ENCODE results near the gene RIOK3. TPM values are rescaled to one million over a fixed set of nuclear protein-coding genes. Genes with fewer than 3 reads are reported as not detected.
"Not testable (repeated sequence)": the region's sequence is repeated elsewhere in the genome, so short reads cannot be mapped to it uniquely, and the experiment has no call there.

Gene RIOK3
- total RNA-seq, 1 experiment from 2014 or later, result 25.6 TPM

DNA sequence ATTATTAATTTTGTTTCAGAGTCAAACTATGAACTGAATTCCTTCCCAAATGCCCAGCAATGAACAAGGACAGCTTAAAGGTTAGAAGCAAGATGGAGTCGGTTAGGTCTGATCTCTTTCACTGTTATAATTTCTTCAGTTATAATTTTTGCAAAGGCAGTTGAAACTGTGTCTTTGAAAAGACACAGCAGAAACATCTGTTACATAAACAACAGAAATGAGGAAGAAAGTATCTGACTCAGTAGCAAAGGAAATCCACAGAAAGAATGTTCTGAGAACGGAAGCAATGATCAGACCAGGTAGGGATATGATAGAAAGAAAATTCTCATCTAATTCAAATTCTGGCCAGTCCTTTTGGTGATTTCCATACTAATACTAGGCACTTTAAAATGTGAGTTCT is 45.0 kb downstream of the RIOK3 start:
- DNase-seq (ENCODE audit: low spot score), result no peak

- peak; percentile 75 for DNase-seq (ENCODE audit: low spot score)
Measured at GRCh38 chr18:23498877-23499276, 45.8 kb downstream of the RIOK3 start.

DNA sequence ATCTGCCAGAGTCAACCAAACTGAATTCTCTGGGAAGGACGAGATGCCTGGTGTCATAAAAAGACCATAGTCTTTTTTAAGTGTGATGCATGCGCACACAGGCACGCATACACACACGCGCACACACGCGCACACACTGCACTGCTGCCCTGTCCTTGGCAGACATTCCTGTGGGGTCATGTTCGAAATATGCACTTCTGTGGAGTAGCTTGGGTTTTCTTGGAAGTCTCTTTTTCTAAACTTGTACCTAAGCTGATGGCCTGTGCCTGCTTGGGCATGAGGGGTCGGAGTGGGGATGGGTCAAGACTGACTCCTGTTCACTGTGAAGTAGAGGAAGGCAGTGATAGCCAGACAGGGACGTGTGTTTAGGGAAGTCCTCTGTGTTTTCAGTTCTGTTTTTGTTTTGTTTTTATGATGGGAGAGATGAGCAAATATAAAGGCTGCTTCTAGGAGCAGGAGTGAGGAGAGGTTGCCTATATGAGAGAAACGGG is 46.2 kb downstream of the RIOK3 start:
- no peak for DNase-seq (ENCODE audit: low spot score)

DNA sequence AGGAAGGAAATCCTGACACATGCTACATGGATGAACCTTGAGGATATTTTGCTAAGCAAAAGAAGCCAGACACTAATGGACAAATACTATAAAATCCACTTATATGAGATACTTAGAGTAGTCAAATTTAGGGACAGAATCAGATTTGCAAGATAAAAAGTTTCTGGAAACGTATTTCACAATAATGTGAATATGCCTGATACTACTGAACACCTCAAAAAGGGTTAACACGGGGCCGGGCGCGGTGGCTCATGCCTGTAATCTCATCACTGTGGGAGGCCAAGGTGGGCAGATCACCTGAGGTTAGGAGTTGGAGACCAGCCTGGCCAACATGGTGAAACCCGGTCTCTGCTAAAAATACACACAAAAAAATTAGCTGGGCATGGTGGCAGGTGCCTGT is 48.5 kb downstream of the RIOK3 start:
- DNase-seq (ENCODE audit: low spot score), result no peak

DNA sequence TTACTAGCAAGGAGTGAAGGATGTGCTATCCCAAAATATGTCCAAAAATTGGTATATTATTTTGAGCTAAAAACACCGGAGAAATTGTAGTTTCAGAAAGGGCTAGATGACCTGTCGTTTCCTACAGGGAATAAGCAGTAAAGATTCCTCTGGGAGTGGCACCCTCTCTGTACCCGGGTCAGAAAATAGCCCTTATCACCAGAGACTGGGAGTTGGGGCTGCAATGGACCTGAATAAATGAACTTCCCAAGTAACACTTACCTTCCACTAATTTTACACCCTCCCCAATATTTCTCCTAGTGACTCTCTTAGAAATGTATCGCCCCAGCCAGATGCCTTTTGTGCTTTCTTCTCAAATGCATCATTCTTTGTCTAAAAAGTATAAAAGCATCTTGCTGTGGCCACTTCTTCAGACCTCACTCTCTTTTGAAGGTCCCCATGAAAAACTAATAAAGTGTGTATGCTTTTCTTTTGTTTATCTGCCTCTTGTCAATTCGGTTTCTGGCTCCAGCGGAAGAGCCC is 49.5 kb downstream of the RIOK3 start:
- no peak for DNase-seq (ENCODE audit: low spot score)

GRCh38 chr18:23503038-23503962 is 50.2 kb downstream of the RIOK3 start, which contains the start of gene RMC1:
Gene RMC1 (plus strand): TSS chr18:23503511. CDS start chr18:23503619, 108 bp downstream.
- DNase-seq (ENCODE audit: low spot score), result peak; percentile 86

- no peak for DNase-seq (ENCODE audit: low spot score)
Measured at GRCh38 chr18:23503963-23504344, 50.9 kb downstream of the RIOK3 start.

DNA sequence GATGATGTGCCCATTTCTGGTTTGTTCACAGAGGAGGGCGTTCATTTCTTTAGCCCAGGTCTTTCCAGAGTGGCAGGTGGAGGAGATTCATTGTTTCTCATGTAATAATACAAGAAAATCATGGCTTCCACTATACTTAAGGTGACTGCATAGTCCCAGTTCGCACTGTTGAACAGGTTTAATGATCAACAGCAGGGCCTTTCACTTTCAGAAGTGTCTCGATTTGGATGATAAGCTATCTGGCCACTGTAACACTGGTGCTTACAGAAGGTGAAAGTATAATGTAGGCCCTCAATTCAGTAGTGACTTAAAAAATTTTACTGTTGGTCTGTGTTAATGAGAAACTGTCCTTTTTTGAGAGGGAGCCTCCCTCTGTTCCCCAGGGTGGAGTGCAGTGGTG is 51.6 kb downstream of the RIOK3 start:
- no peak for DNase-seq (ENCODE audit: low spot score)

GRCh38 chr18:23506393-23506792 is 53.3 kb downstream of the RIOK3 start:
- DNase-seq (ENCODE audit: low spot score), result no peak

GRCh38 chr18:23510923-23511322 is 57.8 kb downstream of the RIOK3 start:
- DNase-seq (ENCODE audit: low spot score), result not testable (repeated sequence)

DNA sequence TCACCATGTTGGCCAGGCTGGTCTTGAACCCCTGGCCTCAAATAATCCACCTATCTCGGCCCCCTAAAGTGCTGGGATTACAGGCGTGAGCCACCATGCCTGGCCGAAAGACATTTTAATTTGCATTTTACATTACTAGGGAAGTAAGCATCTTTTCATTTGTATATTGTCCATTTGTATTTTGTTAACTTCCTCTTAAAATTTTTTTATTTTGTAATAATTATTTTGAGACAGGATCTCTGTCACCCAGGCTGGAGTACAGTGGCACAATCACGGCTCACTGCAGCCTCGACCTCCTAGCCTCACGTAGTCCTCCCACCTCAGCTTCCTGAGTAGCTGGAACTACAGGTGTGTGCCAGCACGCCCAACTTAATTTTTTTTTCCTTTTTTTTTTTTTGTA is 59.1 kb downstream of the RIOK3 start:
- DNase-seq (ENCODE audit: low spot score), result not testable (repeated sequence)

- DNase-seq (ENCODE audit: low spot score), result no peak
Measured at GRCh38 chr18:23512641-23513040, 59.6 kb downstream of the RIOK3 start.

GRCh38 chr18:23515911-23516546 is 62.9 kb downstream of the RIOK3 start:
- DNase-seq (ENCODE audit: low spot score), result peak; percentile 82

DNA sequence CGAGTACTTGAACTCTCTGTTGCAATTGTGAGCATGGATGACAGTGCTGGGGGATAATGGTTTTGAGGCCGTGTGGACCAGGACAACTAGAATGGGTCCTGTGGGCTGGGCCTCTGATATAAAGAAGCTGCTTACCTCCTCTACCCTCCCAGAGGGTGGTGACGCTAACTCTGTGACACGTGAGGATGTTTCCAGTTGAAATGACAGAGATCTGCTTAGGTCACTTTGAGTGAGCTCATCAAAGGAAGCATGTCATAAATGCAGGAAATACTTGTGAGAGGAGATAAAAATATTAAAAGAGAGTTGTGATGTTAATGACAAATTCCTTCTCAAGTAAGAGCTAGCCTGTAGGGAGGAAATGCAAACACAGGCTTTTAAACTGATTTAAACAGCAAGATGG is 66.6 kb downstream of the RIOK3 start:
- DNase-seq (ENCODE audit: low spot score), result no peak

GRCh38 chr18:23521271-23521670 is 68.2 kb downstream of the RIOK3 start:
- no peak for DNase-seq (ENCODE audit: low spot score)

GRCh38 chr18:23521907-23522306 is 68.8 kb downstream of the RIOK3 start:
- no peak for DNase-seq (ENCODE audit: low spot score)

GRCh38 chr18:23523429-23524212 is 70.5 kb downstream of the RIOK3 start:
- peak; percentile 40 for DNase-seq (ENCODE audit: low spot score)

- no peak for DNase-seq (ENCODE audit: low spot score)
Measured at GRCh38 chr18:23524213-23524707, 71.2 kb downstream of the RIOK3 start.

GRCh38 chr18:23526501-23527063 is 73.5 kb downstream of the RIOK3 start:
- no peak for DNase-seq (ENCODE audit: low spot score)

- peak; percentile 83 for DNase-seq (ENCODE audit: low spot score)
Measured at GRCh38 chr18:23528580-23529472, 75.7 kb downstream of the RIOK3 start.

Data from H4 (cell line).